Measurements from ENCODE around the gene ACTG1.
A peak's percentile ranks its signal among the peaks of the same experiment; 100 is the strongest.

The ACTG1 gene

DNA sequence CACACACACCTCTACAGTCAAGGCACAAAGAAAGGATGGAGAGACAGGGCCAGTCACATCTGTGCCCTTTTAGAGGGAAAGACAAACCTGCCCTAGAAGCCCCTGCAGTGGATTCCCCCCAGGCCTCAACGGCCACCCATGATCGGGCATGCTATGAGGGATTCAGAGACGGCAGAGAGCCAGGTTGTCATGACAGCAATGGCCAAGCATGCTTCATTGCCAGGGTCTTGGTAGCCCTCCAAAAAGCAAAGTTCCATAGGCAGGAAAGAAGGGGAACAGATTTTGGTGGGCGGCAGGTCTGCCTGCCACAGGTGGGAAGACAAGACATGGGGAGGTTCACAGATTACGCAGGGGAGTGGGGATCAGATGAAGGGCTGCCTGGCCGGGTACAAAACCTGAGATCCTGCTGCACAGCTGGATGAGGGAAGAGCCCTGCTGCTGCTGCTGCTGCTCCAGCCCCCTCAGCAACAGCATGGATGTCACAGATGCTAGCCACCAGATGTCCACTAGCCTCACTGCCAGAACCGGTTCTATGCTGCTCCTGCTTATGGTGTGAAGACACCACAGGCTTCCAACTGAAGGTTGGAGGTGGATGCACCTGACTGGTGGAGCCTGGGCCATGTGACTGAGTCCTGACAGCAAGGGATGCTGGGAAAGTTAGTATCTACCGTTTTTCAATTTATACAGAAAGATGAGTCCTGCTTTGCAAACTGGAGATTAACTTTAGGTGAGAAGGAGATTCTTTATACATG lies 17.8 kb downstream of the ACTG1 start:
- no peak for DNase-seq (ENCODE audit: low read depth)

DNA sequence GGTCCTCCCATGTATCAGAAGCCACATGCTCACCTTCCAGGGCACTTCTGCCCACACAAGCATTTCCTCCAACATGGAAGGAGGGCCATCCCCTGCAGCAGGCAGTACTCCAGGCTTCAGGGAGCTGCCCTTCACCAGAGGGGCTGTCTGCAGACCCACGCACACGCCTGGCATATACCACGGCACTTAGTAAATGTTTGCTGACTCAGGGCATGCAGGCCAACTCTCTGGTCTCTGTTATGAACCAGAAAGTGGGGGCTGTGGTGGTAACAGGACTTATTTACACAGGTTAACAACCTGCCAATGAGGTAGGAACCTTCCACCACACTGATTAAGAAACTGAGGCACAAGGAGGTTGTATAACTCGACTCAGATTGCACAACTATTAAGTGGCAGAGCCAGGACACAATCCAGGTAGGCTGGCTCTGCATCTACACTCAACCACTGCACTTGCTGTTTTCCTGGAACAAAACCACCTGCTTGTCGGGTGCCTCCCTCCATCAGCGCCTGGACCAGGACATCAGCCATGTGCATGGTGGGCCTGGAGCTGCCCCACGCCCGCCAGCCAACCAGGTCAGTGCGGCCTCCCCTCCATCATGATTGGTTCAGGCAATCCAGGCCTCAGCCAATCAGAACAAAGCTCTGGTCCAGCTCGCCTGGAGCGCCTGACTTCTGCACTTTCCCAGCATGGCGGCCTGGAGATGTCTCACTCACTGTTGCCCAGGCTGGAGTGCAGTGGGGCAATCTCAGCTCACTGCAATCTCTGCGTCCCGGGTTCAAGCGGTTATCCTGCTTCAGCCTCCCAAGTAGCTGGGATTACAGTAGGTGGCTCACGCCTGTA lies 19.2 kb downstream of the ACTG1 start:
- DNase-seq (ENCODE audit: low read depth): no peak

DNA sequence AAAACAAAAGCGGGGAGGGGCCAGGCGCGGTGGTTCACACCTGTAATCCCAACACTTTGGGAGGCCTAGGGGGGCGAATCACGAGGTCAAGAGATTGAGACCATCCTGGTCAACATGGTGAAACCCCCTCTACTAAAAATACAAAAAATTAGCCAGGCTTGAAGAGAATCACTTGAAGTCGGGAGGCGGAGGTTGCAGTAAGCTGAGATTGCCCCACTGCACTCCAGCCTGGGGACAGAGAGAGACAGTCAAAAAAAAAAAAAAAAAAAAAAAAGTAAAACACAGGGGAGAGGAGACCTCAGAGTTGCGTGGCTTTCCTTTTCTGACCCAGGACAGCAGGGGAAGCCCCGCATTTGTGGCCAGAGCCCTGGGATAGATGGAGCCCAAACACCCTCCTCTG lies 19.9 kb downstream of the ACTG1 start:
- DNase-seq (ENCODE audit: low read depth): no peak

DNA sequence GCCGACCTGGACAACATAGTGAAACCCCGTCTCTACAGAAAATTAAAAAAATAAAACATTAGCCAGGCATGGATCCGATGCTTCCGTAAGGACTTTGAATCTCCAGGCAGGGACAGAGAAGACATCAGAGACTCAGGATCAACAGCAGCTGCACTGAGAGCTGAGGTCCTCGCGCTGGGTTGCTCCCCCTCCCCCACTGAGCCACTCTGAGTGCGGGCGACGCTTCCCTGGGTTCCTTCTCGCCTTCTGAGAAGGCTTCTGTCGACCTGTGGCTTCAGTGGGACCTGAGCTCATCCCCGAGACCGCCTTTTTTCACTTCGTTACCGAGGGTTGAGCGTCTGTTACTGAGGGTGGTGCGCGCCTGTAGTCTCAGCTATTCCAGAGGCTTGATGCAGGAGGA lies 20.4 kb downstream of the ACTG1 start:
- no peak for DNase-seq (ENCODE audit: low read depth)

DNA sequence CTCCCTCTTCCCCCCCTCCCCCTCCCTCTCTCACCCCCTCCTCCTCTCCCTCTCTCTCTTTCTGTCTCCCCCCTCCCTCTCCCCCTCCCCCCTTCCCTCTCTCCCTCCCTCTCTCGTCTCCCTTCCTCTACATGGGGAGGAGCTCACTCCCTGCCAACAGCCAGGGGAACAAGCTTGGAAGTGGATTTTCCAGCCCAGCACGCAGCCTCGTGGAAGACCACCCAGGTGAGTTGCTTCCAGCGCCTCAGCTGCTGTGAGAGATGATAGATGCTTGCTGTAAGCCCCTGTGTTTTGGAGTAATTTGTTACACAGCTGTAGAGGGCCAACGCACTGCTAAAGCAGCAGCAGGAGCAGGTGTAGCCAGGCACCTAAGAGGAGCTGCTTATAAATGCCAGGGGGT lies 20.8 kb downstream of the ACTG1 start:
- DNase-seq (ENCODE audit: low read depth): no peak

DNA sequence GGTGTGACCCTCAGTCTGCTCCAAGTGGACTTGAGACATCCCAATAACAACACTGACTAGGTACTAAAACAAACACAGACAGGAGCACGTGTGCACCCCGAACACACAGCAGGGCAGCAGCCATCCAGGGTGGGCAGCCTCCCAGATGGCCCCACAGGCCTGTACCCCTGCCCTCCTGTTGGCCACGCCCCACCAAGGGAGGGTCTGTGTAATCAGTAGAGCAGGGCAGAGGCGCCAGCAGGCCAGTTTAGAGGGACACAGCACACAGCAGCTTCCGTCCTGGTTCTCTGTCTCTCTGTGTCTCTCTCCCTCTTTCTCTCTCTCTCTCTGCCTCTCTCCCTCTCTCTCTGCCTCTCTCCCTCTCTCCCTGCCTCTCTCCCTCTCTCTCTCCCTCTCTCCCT lies 21.4 kb downstream of the ACTG1 start:
- DNase-seq (ENCODE audit: low read depth): no peak

DNA sequence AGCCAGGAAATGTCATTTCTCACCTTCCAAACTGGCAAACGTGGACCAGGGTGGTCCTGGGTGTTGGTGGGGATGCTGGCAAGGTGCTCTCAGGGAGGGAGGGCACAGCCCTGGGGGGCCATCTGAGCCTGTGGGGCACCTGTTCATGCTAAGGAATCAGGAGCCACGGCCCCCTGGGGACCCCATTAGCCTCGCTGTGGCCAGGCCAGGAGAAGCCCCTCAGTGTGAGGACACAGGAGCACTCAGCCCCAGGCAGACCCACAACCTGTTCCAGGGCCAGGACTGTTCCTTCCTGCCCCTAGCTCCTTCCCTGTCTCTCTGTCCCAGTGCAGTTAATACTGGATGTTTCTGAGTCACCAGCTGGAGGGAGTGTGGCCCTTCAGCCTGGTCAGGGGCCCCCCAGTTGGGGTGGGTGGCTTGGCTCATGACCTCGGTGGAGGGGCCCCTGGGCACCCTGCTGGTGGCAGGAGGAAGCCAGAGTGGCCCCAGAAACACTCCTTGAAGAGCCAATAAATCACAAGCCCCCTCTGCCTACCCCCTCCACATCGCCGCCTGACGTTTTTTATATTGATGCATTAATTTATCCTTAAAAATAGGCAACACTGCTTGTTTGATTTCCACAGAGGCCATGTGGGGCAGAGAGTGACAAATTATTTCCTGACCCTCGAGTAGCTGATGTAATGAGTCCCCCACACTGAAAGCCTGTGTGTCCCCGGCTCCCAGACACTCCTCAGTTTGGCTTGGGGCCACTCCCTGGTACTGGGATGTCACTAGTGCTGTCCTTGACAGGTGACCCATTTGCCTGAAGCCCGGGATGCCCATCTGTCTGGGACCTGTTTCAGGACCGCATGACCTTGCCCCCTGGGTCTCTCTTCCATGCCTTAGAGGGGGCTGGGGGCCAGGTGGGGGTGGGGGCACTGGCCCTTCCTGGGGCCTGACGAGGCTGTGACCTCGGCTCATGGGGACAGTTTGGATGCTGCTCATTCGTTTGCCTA lies 22.3 kb downstream of the ACTG1 start:
- DNase-seq (ENCODE audit: low read depth): no peak

DNA sequence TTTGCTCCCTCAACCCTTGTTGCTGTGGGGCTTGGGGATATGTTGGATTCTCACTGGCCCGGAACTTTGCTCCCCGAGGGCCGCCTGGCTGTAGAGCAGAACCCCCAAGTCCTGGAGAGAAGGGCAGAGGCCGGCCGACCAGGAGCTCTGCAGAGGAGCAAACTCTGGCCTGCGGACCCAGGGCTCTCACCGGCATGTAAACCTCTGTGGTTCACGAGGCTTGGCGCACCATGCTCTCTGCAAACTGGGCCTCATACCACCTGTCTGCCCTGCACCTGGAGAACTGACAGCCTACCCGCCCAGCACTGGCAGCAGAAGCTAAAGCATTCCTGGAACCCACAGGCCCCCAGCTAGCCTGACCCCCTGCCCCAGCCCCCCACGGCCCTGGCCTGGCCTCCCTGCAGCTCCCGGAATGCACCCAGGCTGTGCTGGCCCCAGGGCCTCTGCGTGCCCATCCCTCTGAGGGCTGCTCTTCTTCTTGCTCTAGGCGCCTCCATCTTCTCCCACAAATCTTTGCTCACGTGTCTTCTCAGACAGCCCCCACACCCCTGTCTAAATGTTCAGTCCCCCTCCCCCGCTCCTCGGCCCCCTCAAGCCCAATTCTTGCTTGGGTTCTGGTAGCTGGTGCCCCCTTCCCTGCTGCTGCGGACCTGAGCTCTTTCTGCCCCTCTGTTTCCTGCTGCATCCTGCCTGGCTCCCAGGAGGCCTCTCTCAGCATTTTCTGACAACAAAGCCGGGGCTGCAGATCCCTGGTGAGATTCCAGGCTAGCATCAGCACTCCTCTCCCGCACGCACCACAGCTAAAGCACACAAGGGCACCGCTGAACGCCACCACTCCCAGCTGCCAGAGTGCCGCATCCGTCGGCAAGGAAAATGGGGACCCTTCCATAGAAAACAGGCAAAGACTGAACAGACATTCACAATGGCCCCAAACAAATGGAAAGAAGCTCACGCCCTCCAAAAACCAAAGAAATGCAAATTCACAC lies 23.3 kb downstream of the ACTG1 start:
- DNase-seq (ENCODE audit: low read depth): no peak

DNA sequence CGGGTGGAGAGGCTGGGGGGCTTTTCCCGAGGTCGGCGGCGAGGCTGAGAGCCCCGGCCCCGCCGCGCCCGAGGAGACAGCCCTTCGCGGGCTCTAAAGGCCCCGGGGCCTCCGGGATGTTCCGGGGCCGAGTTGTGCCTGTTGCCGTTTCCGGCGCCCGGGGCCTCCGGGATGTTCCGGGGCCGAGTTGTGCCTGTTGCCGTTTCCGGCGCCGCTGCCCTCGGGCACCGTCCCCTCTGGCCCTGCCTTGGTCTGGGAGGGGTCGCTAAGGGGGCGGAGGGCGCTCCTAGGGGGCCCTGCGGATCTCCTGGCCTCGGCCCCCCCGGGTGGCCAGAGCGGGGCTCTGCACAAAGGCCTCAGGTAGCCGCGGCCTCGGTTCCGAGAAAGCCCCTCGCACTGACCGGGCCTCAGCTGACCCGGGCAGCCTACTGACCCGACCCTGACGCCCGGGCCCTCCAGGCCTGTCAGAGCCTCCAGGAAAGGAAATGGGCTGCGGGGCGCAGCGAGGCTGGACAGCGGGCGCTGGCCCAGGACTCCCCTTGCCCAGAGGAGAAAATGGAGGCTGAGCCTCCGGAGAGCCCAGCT lies 24.2 kb downstream of the ACTG1 start:
- DNase-seq (ENCODE audit: low read depth): no peak

DNA sequence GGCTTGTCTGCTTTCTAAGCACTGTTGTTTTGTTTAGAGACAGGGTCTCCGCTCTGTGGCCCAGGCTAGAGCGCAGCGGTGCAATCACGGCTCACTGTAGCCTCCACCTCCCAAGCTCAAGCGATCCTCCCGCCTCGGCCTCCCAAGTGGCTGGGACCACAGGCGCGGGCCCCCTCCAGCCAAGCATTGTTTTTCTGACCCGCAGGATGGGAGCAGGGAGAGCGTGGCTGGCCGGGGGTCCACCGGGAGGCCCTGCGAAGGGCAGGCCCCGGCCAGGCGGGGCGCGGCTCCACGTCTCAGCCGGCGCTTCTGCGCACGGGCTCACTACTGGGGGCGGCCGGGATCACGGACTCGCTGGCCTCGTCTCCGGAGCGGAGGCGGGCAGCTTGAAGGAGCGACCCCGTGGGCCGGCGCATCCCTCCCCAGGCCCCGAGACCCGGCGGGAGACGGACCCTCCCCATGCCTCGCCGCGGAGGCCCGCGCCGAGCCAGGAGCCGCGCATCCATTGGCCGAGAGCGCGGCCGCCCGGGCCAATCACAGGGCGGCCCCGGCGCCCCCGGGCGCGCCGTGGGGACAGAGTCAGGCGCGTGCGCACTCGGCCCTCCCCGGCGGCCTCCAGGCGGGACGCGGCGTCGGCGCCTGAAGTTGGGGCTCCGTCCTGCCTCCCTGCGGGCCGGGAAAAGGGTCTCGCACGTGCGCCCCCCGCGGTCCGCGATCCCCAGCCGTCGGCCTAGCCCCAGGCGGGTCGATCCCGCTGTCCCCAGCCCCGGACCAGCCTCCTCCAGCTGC lies 24.9 kb downstream of the ACTG1 start:
- DNase-seq (ENCODE audit: low read depth): peak; percentile 71

DNA sequence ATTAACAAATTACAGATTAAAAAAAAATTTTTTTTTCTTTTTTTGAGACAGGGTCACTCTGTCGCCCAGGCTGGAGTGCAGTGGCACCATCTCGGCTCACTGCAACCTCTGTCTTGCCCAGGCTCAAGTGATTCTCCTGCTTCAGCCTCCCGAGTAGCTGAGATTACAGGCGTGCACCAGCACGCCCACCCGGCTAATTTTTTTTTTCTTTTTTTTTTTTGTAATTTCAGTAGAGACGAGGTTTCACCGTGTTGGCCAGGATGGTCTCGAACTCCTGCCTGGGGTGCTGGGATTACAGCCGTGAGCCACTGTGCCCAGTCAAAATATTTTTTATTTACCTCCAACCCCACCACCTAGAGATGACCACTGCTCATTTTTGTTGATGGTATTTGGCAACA lies 25.5 kb downstream of the ACTG1 start:
- no peak for DNase-seq (ENCODE audit: low read depth)

DNA sequence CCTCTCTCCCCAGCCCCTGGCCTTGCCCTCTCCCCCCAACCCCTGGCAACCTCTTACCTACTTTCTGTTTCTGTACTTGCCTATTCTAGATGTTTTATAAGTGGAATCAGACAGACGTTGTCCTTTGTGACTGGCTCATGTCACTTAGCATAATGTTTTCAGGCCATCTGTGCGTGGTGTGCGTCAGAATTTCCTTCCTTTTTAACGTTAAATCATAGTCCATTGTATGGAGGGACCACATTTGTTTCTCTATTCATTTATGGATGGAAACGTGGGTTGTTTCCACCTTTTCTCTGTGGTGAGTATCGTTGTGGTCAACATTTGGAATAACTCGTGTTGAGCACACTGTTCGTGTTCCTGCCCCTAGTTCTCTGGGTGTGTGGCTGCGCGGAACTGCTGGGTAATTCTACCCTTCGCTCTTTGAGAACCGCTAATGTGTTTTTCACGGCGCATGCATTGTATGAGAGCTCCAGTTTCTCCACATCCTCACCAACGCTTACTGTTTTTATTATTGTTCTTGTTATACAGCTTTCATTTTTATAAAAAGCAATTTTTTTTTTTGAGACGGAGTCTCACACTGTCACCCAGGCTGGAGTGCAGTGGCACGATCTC lies 26.3 kb downstream of the ACTG1 start:
- no peak for DNase-seq (ENCODE audit: low read depth)

DNA sequence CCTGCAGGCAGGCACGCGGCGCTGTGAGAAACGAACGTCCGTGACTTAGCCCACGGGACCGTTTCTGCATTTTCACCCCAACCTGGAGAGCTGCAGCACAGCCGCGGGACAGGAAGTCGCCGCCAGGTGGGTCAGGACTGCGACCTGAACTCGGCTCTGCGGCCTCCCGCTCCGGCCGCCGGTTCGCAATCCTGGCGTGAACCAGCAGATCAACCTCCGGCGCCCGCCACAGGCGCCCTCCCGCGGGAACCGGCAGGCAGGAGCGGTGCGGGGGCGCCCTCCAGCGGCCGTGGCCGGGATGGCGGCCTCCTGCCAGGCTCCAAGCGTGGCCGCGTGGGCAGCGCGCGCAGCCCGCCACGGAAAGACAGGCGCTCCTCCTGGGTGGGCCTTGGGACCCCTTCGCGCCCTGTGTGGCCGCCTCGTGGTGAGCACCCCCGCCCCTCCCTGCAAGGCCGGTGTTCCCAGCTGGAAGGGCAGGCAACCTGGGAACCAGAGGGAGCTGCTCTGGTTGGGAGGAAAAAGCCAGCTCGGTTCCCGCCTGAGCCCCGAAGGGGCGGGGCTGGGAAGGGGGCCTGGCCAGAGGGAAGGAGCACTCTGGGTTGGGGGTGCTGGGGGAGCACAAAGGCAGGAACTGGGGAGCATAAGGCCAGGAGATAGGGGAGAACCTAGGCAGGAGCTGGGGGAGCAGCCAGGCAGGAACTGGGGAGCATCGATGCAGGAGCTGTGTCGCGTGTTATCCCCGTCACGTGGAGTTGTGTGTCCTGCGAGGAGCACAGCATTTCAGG lies 28.2 kb downstream of the ACTG1 start:
- DNase-seq (ENCODE audit: low read depth): peak; percentile 84

DNA sequence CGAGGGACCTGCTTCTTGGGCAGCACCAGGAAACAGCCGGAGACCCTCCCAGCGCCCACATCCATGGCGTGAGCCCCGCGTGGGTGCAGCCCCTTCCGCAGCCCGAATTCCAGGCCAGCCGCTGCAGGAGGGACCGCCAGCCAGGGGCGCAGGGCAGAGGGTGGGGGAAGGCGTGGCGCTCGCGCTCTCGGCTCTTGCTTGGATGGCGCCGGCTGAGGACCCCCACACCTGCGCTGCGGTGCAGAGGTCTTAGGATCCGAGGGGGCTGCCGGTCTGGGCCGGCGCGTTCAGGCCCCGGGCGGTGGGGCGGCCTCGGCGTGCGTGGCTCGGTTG lies 28.8 kb downstream of the ACTG1 start:
- no peak for DNase-seq (ENCODE audit: low read depth)

DNA sequence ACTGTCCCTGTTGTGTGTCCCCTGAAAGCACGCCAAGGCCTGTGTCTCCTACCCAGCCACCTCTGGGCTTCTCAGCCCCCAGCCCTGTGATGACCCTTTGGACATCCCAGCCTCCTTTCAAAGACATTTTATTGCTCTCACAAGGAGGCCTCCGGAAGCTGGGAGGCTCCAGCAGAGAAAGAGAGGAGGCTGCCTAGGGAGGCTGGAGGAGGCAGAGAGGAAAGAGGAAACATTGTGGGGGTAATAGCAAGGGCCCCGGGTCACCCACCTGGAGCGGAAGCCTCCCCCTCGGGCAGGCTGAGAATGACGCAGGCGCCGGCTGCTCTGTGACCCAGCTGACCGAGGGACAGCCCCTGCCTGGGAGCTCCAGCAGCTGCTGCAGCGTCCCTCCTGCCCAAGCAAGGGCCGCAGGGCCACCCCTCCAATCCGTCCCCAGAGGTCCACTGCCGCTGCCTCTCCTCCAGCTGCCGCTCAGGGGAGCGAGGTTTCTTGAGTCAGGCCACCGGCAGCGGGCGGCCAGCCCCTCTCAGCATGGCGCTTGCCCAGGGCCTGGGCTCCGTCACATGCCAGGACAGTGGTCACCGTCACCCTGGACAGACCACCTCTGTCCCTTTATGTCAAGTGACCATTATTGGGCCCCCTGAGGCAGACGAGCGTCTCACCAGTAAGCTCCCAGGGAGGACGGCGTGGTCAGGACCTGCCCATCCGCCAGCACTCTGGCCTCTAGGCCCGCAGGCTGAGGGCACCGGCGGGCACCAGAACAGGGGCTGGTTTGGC lies 29.3 kb downstream of the ACTG1 start:
- DNase-seq (ENCODE audit: low read depth): no peak

DNA sequence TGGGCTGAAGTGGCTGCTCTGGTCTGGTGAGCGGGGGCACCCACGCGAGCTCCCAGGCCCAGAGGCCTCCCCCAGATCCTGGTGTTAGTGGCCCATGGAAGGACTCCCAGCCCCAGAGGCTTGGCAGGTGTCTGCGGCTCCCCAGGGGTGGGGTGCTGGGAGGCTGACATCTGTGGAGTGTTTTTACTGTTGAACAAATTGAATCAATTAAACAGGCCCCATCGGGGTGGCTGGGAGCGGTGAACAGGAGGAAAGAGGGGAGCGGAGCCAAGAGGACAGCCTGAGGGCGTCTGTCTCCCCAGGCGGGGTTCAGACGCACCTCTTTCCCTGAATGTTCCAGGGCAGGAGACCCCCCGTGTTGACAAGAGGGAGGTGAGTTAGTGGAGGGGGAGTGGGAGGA lies 29.9 kb downstream of the ACTG1 start:
- DNase-seq (ENCODE audit: low read depth): no peak

DNA sequence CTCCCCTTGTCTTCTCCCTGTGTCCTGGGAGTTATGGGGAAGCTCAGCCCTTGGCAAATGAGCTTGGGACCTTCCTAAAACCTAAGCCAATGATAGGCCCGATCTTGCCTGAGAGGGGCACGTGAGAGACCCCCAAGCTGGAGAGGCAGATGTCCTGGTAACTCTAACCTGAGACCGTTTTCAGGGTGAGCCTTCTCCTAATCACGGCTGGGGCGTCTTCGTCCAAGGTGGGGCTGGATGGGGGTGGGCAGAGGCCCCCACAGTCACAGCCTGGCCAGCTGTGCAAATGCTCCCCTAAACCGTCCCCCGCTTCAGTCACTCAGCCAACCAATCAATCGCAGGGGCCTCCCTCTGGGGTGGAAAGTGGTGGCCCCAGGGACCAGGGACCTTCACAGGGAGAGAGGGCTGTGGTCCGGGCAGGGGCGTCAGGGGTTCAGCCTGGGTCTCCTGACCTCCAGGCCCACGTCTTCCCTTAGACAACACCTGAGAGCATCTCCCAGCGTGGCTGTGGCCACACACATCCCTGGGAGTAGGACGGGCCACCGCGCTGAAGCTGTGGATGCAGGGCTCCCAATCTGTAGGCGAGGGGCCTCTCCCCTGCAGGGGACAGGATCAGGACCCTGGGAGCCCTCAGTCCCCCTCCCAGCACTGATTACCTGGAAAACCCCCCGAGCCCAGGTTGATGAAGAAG lies 30.6 kb downstream of the ACTG1 start:
- no peak for DNase-seq (ENCODE audit: low read depth)

All from stimulated activated CD8-positive, alpha-beta memory T cell treated with anti-CD3 and anti-CD28 coated beads, Interleukin-4, amount 100 ng/mL, for 24 hours (primary cell).